Right lobe of liver (tissue), 4 donors: Measurements from ENCODE around the gene KLHDC7B.

Experiments
- POLR2A ChIP-seq: fragments of 450-650 bp; IDR thresholded peaks from one replicate; pipeline ENCODE4 v1.6.1; 2017; ENCODE audit warnings: antibody characterized with exemption, mild to moderate bottlenecking
- TF ChIP-seq, protein P1 (sequence below), 4 donors: fragments of 200-600 bp in 3 of 4; fragments of 450-650 bp in 1 of 4; IDR thresholded peaks; one replicate each; pipeline versions ENCODE4 v1.5.1 to v1.8.0; 2016 to 2022; ENCODE audit warnings: antibody characterized with exemption in 4 of 4, mild to moderate bottlenecking in 2 of 4
- donor health status: DM: no; HTN: no; CAD: no.
- donor health status: DM: no; HTN: no; CAD: no.
- donor health status: DM: no; HTN: yes; CAD: no.

DNA sequence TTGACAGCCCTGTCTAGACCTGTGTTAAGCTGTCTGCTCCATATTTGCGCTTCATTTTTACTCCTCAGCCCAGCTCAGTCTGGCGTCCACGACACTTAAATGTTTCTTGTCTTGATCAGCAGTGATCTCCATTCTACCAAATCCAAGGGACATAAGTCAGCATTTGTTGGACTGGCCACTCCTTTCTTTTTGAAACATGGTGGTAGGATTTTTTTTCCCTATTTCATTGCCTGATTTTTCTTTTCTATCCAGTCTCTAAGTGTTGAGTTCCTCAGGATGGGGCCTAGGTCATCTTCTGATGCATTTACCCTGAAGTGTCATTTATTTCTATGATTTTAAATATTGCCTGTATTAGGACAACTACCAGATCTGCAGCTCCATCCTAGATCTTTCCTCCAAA lies 36.8 kb upstream of the KLHDC7B start:
- TF ChIP-seq, protein P1, sequence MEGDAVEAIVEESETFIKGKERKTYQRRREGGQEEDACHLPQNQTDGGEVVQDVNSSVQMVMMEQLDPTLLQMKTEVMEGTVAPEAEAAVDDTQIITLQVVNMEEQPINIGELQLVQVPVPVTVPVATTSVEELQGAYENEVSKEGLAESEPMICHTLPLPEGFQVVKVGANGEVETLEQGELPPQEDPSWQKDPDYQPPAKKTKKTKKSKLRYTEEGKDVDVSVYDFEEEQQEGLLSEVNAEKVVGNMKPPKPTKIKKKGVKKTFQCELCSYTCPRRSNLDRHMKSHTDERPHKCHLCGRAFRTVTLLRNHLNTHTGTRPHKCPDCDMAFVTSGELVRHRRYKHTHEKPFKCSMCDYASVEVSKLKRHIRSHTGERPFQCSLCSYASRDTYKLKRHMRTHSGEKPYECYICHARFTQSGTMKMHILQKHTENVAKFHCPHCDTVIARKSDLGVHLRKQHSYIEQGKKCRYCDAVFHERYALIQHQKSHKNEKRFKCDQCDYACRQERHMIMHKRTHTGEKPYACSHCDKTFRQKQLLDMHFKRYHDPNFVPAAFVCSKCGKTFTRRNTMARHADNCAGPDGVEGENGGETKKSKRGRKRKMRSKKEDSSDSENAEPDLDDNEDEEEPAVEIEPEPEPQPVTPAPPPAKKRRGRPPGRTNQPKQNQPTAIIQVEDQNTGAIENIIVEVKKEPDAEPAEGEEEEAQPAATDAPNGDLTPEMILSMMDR (IDR thresholded peaks at IDR 0.05) = no peak
- TF ChIP-seq POLR2A = no peak
